ENCODE measurements around the gene S100A4. TPM values are rescaled to one million over a fixed set of nuclear protein-coding genes. Genes with fewer than 3 reads are reported as not detected.
A peak's percentile ranks its signal among the peaks of the same experiment; 100 is the strongest.

S100A4 gene
- total RNA-seq, 1 donor from 2014 or later: 69.3 TPM

GRCh38 chr1:153557877-153558276 is 12.3 kb upstream of the S100A4 start:
- FAIRE-seq (no peak), DNase-seq (ENCODE audit: low read depth) (no peak)
- no peaks in the 10 kb centered on the region for H4K20me1 ChIP-seq (ENCODE audit: insufficient read depth, low read length)
- H3K9me3 ChIP-seq (ENCODE audit: insufficient read depth, low read depth, low read length): no peaks in the 10 kb centered on the region
- TF ChIP-seq EZH2 (IDR thresholded peaks at IDR 0.05; ENCODE audit: insufficient read depth, low read length): no peak
- TF ChIP-seq, protein P1, sequence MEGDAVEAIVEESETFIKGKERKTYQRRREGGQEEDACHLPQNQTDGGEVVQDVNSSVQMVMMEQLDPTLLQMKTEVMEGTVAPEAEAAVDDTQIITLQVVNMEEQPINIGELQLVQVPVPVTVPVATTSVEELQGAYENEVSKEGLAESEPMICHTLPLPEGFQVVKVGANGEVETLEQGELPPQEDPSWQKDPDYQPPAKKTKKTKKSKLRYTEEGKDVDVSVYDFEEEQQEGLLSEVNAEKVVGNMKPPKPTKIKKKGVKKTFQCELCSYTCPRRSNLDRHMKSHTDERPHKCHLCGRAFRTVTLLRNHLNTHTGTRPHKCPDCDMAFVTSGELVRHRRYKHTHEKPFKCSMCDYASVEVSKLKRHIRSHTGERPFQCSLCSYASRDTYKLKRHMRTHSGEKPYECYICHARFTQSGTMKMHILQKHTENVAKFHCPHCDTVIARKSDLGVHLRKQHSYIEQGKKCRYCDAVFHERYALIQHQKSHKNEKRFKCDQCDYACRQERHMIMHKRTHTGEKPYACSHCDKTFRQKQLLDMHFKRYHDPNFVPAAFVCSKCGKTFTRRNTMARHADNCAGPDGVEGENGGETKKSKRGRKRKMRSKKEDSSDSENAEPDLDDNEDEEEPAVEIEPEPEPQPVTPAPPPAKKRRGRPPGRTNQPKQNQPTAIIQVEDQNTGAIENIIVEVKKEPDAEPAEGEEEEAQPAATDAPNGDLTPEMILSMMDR (IDR thresholded peaks at IDR 0.05; ENCODE audit: insufficient read depth, low read depth, low read length): no peak
- H3K36me3 ChIP-seq (ENCODE audit: insufficient read depth, low read length): no peaks in the 10 kb centered on the region
- no peaks in the 10 kb centered on the region for H3K79me2 ChIP-seq (ENCODE audit: insufficient read depth, low read length)
- Mint-ChIP-seq H3K4me1 (ENCODE audit: low read depth, unreplicated experiment) (peaks cover 12% of the 10 kb centered on the region), H3K4me3 (ENCODE audit: unreplicated experiment) (no peak overlapping the region), H3K36me3 (ENCODE audit: low read depth, unreplicated experiment) (no peaks in the 10 kb centered on the region), H3K9me3 (ENCODE audit: unreplicated experiment) (peaks cover 5% of the 10 kb centered on the region), H3K27me3 (ENCODE audit: low read depth, unreplicated experiment) (no peaks in the 10 kb centered on the region), H3K27ac (ENCODE audit: unreplicated experiment) (no peak overlapping the region)
- no peak overlapping the region for H2AFZ ChIP-seq (ENCODE audit: low read depth, low read length)
- H3K4me1 ChIP-seq (ENCODE audit: insufficient read depth, low read length): peaks cover 3% of the 10 kb centered on the region
- H3K4me3 ChIP-seq (ENCODE audit: insufficient read depth, low read depth, low read length): no peak overlapping the region
- no peaks in the 10 kb centered on the region for H3K27me3 ChIP-seq (ENCODE audit: insufficient read depth, low read length)
- H3K27ac ChIP-seq (ENCODE audit: low read depth, low read length): no peak overlapping the region
- H3K4me2 ChIP-seq (ENCODE audit: low read length): no peak overlapping the region
- no peak overlapping the region for H3K9ac ChIP-seq (ENCODE audit: low read length)

DNA sequence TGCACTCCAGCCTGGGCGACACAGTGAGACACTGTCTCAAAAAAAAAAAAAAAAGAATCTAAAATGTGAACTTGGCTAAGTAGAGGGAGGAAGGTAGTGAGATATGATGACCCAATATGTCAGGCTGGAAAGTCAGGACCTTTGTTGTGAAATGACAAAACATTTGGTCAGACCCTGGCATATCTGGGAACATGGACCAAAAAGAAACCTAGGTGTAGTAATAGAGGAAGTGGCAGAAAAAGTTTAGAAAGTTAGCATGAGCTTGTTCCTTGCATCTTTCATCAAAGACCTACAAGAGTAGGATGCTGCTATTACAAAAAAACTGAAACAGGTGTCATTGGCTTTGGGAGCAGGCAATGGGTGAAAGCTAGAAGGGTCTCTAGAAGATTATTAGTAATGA is 10.7 kb upstream of the S100A4 start:
- Mint-ChIP-seq H3K9me3 (ENCODE audit: unreplicated experiment) (peaks cover 5% of the 10 kb centered on the region), H3K4me1 (ENCODE audit: low read depth, unreplicated experiment) (peaks cover 12% of the 10 kb centered on the region), H3K4me3 (ENCODE audit: unreplicated experiment) (no peak overlapping the region), H3K27me3 (ENCODE audit: low read depth, unreplicated experiment) (no peaks in the 10 kb centered on the region), H3K27ac (ENCODE audit: unreplicated experiment) (peak overlapping the region; percentile 8), H3K36me3 (ENCODE audit: low read depth, unreplicated experiment) (no peaks in the 10 kb centered on the region)
- Histone ChIP-seq H2AFZ (ENCODE audit: low read depth, low read length) (no peak overlapping the region), H3K4me3 (ENCODE audit: insufficient read depth, low read depth, low read length) (no peak overlapping the region), H3K79me2 (ENCODE audit: insufficient read depth, low read length) (no peaks in the 10 kb centered on the region), H3K4me2 (ENCODE audit: low read length) (no peak overlapping the region), H3K27me3 (ENCODE audit: insufficient read depth, low read length) (no peaks in the 10 kb centered on the region), H3K27ac (ENCODE audit: low read depth, low read length) (no peak overlapping the region), H3K9me3 (ENCODE audit: insufficient read depth, low read depth, low read length) (no peaks in the 10 kb centered on the region), H3K4me1 (ENCODE audit: insufficient read depth, low read length) (peaks cover 3% of the 10 kb centered on the region), H4K20me1 (ENCODE audit: insufficient read depth, low read length) (no peaks in the 10 kb centered on the region), H3K9ac (ENCODE audit: low read length) (no peak overlapping the region), H3K36me3 (ENCODE audit: insufficient read depth, low read length) (no peaks in the 10 kb centered on the region)
- FAIRE-seq (no peak), DNase-seq (ENCODE audit: low read depth) (no peak)
- no peak for TF ChIP-seq EZH2 (IDR thresholded peaks at IDR 0.05; ENCODE audit: insufficient read depth, low read length)
- TF ChIP-seq, protein P1 (IDR thresholded peaks at IDR 0.05; ENCODE audit: insufficient read depth, low read depth, low read length): no peak

- Histone ChIP-seq H3K36me3 (ENCODE audit: insufficient read depth, low read length) (no peaks in the 10 kb centered on the region), H2AFZ (ENCODE audit: low read depth, low read length) (no peak overlapping the region), H3K9ac (ENCODE audit: low read length) (no peak overlapping the region), H3K4me1 (ENCODE audit: insufficient read depth, low read length) (peaks cover 13% of the 10 kb centered on the region), H3K27ac (ENCODE audit: low read depth, low read length) (no peak overlapping the region), H4K20me1 (ENCODE audit: insufficient read depth, low read length) (no peaks in the 10 kb centered on the region), H3K79me2 (ENCODE audit: insufficient read depth, low read length) (no peaks in the 10 kb centered on the region), H3K4me3 (ENCODE audit: insufficient read depth, low read depth, low read length) (no peak overlapping the region), H3K4me2 (ENCODE audit: low read length) (no peak overlapping the region), H3K27me3 (ENCODE audit: insufficient read depth, low read length) (no peaks in the 10 kb centered on the region), H3K9me3 (ENCODE audit: insufficient read depth, low read depth, low read length) (no peaks in the 10 kb centered on the region)
- Mint-ChIP-seq H3K4me3 (ENCODE audit: unreplicated experiment) (no peak overlapping the region), H3K36me3 (ENCODE audit: low read depth, unreplicated experiment) (no peaks in the 10 kb centered on the region), H3K27me3 (ENCODE audit: low read depth, unreplicated experiment) (no peaks in the 10 kb centered on the region), H3K27ac (ENCODE audit: unreplicated experiment) (peak overlapping the region; percentile 24), H3K4me1 (ENCODE audit: low read depth, unreplicated experiment) (peaks cover 28% of the 10 kb centered on the region), H3K9me3 (ENCODE audit: unreplicated experiment) (peaks cover 5% of the 10 kb centered on the region)
- FAIRE-seq: no peak
- TF ChIP-seq, protein P1 (IDR thresholded peaks at IDR 0.05; ENCODE audit: insufficient read depth, low read depth, low read length): no peak
- no peak for TF ChIP-seq EZH2 (IDR thresholded peaks at IDR 0.05; ENCODE audit: insufficient read depth, low read length)
- DNase-seq (ENCODE audit: low read depth): no peak
Measured at GRCh38 chr1:153553830-153554541, 8.4 kb upstream of the S100A4 start.

All from astrocyte (in vitro differentiated cells and primary cell).